Measurements from ENCODE around the gene CHURC1.

Gene CHURC1

DNA sequence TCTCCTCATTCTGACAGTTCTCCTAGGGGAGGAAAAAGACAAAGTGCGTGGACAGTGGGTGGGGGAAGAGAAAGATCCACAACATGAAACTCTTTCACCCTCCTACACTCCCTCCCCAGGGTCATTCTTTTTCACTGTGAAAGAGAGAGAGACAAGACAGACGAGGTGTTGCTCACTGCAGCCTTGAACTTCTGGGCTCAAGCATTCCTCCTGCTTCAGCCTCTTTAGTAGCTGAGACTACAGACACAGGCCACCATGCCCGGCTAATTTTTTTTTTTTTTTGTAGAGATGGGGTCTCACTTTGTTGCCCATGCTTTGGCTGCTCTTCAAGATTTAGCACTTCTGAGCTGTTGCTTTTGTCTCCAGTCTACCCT is 25.5 kb downstream of the CHURC1 start:
- no peak for DNase-seq

- DNase-seq, result no peak
Observed at GRCh38 chr14:64940336-64940910, 26.2 kb downstream of the CHURC1 start.

DNA sequence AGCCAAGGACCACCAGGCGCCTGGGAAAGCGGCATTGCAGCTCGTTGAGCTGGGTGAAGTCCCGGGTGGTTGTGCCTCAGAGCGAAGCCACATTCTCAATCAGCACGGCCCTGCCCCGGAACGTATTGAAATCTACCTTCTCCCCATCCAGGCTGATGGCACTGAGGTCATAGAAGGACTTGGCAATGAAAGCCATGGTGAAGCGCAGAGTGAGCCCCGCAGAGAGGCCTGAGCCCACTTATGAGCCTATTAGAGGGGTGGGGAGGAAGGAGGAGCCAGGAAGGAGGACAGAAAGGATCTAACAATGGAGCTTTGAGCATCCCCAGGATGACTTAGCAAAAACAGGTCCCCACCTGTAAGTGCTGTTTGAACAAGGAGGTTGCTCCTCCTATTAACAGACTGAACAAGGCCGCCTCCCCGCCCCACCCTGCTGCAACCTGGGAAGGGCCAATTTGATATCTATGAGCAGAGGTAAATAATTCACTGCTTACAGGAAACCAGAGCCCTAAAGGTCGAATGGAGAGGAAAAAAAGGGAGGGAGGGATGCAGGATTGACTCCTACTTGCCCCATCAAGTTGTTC is 28.4 kb downstream of the CHURC1 start, which contains the start of gene GPX2:
GPX2 (minus strand) TSS at position 215 of the 581 bp plus-strand sequence; CDS start at position 196, 19 bp downstream.
- DNase-seq, result peak; percentile 94

DNA sequence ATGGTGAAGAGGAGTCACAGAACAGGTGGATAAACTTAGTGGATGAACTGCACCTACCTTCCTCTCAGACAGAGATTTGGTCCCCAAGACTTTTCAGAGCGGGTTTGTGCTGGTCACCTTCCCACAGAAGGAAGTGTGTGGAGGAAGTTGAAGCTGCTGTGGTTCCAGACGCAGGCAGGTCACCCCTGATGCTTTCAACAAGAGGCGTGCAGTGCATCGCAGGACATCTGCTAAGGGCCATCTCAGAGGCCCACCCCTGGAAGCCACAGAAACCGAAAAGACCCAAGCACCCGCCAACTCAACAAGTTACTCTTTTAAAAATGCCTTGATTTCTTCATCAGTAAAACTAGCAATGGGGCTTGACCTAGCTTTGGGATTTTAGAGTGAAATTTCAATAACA is 29.3 kb downstream of the CHURC1 start:
- no peak for DNase-seq

DNA sequence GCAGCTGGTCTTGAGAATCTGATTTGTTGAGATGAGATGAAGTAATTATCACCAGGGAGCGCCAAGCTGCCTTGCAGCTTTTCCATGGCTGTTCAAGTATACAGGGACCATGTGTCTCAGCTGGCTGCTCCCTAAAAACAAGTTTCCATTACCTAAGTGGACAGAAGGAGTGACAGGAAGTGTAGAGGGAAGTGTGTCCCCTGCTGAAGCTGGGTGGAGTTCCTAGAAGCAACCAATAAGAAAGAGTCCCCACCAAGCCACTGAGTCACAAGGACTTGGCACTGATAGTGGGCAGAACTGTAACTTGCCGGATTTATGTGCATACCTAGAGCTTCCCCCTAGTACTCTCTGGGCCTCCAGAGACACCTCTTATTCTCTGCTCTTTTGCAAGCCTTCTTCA is 29.8 kb downstream of the CHURC1 start:
- no peak for DNase-seq

DNA sequence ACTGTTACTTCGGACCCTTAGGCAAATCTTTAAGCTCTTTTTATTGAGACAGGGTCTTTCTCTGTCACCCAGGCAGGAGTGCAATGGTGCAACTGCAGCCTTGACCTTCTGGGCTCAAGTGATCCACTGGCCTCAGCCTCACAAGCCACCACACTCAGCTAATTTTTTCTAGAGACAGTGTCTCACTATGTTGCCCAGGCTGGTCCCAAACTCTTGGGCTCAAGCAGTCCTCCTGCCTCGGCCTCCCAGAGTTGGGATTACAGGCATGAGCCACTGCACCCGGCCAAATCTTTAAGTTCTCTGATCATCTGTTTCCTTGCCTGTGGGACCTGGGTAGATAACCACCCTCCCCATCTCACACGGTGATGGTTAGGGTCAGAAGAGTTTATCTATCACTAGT is 30.6 kb downstream of the CHURC1 start:
- no peak for DNase-seq

- DNase-seq, result no peak
Observed at GRCh38 chr14:64945431-64946178, 31.4 kb downstream of the CHURC1 start.

DNA sequence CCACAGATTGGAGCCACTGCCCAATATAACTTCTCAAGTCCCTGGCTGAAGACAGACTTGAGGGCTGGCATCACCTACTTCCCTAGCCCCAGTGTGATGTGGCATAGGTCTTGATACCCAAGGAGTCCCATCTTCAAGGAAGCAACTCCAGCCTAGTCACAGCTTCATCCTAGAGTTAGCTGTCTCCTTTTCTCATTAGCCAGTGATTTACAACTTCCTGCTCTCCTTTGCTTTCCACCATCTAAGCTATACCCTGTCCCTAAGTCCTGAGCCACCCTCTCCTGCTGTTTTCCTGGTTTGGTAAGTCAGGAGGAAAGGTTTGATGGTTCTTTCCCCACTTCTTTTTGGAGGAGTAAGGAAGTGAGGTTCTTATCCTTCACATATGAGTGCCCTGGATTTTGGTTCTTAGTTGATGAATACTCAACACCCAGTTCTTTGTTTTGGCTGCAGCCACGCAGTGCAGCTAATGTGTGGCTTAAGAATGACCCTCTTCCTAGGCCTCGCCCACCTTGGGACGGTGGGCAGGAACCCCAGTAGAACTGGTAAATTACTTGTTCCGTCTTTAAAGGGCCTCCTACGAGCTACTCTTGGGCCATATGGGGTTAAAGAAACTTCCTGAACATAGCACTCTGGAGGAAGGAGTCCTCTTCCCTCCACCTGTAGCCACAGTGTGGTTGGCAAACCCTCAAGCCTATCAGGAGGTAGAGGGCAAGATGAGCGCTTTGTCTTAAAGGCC is 32.2 kb downstream of the CHURC1 start:
- DNase-seq, result no peak

DNA sequence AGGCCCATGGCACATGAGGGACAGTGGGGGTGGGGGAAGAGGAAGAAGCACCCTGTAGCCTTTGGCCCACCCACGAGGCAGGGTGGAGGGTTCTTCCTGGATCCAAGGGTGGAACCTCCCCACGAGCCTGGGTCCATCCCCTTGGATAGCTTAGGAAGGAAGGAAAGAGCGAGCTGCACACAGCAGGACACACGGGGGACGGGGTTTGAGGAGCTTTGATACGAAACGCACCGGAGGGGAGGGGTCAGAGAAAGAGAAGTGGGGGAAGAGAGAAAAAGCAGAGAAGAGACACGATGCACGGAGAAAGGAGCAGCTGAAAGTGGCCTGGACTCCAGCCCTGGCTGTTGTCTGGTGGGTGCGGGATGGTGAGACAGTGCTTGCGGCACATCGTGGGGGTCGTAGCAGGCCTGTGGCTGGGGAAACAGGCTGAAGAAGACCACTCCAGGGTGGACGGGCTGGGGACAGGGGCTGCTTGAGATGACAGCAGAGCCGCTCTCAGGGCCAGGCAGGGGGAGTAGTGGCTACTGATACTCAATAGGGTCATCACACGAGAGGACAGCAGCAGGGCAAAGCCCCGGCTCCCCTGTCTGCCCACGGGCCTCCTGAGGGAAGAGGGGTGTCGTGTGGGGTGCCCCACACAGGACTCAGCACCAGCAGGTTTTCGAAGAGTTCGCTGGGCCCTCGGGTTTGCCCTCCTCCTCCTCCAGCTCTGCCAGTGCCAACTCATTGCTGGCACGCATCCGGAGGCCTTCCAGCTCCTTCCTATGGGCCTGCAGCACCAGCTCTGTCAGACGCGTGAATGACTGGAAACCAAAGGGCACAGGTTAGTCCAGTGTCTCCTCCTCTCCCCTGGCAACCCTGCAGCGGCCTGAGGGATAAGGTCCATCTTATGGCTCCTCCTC is 33.7 kb downstream of the CHURC1 start:
- DNase-seq, result no peak

GRCh38 chr14:64948612-64949210 is 34.5 kb downstream of the CHURC1 start:
- DNase-seq, result no peak

GRCh38 chr14:64950889-64951288 is 36.6 kb downstream of the CHURC1 start:
- DNase-seq, result no peak

DNA sequence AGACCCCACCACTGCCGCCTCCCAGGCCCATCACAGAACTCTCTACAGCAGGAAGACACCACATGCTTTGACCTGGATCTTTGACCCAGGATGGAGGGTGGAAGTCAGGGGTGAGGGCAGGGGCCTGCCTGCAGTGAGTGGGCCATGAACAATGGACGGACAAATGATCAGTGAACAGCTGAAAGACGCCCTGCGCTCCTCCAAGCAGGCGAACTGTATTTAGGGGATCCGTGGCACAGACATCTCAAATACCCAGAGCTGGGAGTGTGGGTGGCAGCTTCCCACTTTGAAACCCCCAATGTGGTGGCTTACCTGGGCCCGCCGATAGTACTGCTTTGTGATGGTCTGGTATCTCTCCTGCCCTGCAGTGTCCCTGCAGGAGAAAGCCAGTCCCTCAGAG is 37.0 kb downstream of the CHURC1 start:
- no peak for DNase-seq

- no peak for DNase-seq
Observed at GRCh38 chr14:64951724-64952123, 37.5 kb downstream of the CHURC1 start.

DNA sequence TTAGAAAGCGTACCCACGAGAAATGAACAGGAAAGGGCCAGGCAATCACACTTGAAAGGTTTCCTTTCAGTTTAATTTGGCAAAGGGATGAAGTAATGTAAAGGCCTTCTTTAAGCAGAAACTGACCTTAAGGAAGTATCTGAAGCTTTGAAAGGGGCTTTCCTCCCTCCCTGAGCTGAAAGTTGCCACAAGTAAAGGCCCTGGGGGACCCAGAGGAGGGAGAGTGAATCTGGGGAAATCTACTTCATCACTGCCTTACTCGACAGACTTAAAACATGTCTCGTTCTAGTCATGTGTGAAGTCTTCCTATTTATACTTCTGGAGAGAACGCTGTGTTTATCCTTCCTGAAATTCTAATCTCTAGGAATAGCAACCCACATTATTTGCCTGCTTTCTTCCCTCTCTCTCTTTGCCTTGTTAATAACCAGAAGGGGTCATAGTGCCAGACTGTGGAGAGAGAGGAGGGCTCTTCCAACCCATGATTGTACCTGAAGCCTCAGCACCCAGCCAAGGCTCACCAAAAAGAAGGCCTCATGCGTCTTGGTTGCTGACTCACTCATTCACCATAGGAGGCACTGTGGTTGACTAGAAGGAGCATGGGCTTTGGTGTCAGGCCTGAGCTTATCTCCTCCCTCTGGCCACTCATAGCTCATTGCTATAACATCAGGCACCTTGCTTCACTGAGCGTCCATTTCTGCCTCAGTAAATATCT is 38.5 kb downstream of the CHURC1 start:
- no peak for DNase-seq

DNA sequence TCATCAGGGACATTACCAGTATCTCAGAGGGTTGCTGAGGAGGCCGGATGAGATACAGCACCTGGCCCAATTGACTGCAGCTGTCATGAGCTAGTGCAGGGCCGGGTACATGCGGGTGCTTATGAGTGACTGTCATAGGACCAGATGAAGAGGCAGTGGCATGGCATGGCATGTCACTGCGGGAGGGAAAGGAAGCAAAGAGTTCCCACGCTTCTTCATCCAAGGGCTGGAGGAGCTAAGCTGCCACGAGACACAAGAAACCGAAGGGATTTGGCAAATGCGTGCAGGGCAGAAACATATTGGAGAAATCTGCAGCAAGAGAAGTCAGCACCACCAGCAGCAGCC is 39.0 kb downstream of the CHURC1 start:
- no peak for DNase-seq

DNA sequence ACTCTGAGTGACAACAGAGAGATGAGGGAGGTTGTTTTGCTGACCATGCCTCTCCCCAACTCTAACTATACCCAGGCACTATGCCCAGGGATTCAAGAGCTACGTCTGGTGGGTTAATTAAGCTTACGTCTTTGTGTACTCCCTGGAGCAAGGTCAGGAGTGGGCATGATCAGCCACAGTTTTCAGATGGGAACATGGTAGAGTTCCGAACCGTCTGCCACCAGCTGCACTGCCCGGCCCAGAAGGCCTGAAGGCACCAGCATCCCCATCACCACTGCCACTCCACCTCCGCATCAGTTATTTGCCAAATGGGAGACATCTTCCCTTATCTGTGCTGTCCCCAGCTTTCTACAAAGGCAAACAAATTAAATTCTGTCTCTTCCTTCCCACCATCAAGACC is 39.4 kb downstream of the CHURC1 start:
- DNase-seq, result no peak

GRCh38 chr14:64954491-64955240 is 40.4 kb downstream of the CHURC1 start:
- DNase-seq, result no peak

GRCh38 chr14:64955297-64955696 is 41.0 kb downstream of the CHURC1 start:
- no peak for DNase-seq

GRCh38 chr14:64956697-64957406 is 42.6 kb downstream of the CHURC1 start:
- DNase-seq, result no peak

GRCh38 chr14:64958201-64958600 is 43.9 kb downstream of the CHURC1 start:
- no peak for DNase-seq

Measured in NCI-H510A (cell line).